Skeletal muscle satellite cell (primary cell): ENCODE measurements around the gene GAK.
"Not testable (repeated sequence)": the region's sequence is repeated elsewhere in the genome, so short reads cannot be mapped to it uniquely, and the experiment has no call there.

ENCODE experiments used
- H3K27me3 ChIP-seq: 2 replicates; pipeline ENCODE4 v1.7.0; 2013; ENCODE audit warnings: low read length; ENCODE audit not compliant: control insufficient read depth, insufficient read depth
- H3K36me3 ChIP-seq: 2 replicates; pipeline ENCODE4 v1.7.0; 2013; ENCODE audit warnings: mild to moderate bottlenecking, control low read depth, low read length; ENCODE audit not compliant: insufficient read depth
- H3K4me1 ChIP-seq: 2 replicates; pipeline ENCODE4 v1.7.0; 2013; ENCODE audit warnings: low read length; ENCODE audit not compliant: control insufficient read depth, insufficient read depth
- H3K4me2 ChIP-seq: 2 replicates; pipeline ENCODE4 v1.7.0; 2013; ENCODE audit warnings: mild to moderate bottlenecking, low read length
- H3K4me3 ChIP-seq: 2 replicates; pipeline ENCODE4 v1.7.0; 2013; ENCODE audit warnings: low read length
- H3K9ac ChIP-seq: 2 replicates; pipeline ENCODE4 v1.7.0; 2013; ENCODE audit warnings: mild to moderate bottlenecking, low read depth, low read length, moderate library complexity
- H3K9me3 ChIP-seq: replicated peaks from 2 replicates; pipeline ENCODE4 v1.7.0; 2013; ENCODE audit warnings: mild to moderate bottlenecking, control low read depth, low read length

The GAK gene

DNA sequence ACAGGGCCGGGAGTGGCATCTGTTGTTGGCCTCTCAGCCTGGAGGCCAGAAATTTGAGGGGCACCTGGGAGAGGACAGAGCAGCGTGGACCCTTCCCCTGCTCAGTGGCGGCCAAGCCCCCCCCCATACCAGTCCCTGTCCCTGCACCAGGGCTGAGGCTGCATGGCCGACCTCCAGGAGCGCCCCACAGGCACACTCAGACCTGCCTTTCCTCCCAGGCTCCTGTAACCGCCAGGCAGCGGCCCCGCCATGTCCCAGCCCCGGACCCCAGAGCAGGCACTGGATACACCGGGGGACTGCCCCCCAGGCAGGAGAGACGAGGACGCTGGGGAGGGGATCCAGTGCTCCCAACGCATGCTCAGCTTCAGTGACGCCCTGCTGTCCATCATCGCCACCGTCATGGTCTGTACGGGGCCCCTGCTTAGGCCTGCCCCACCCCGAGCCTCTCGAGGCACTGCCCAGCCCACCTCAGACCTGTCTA, 15.4 kb upstream of the GAK start:
- no peak overlapping the region for H3K4me2 ChIP-seq
- H3K27me3 ChIP-seq = no peaks in the 10 kb centered on the region
- no peak overlapping the region for H3K4me3 ChIP-seq
- no peaks in the 10 kb centered on the region for H3K9me3 ChIP-seq
- no peaks in the 10 kb centered on the region for H3K4me1 ChIP-seq
- no peak overlapping the region for H3K9ac ChIP-seq
- H3K36me3 ChIP-seq = no peaks in the 10 kb centered on the region

DNA sequence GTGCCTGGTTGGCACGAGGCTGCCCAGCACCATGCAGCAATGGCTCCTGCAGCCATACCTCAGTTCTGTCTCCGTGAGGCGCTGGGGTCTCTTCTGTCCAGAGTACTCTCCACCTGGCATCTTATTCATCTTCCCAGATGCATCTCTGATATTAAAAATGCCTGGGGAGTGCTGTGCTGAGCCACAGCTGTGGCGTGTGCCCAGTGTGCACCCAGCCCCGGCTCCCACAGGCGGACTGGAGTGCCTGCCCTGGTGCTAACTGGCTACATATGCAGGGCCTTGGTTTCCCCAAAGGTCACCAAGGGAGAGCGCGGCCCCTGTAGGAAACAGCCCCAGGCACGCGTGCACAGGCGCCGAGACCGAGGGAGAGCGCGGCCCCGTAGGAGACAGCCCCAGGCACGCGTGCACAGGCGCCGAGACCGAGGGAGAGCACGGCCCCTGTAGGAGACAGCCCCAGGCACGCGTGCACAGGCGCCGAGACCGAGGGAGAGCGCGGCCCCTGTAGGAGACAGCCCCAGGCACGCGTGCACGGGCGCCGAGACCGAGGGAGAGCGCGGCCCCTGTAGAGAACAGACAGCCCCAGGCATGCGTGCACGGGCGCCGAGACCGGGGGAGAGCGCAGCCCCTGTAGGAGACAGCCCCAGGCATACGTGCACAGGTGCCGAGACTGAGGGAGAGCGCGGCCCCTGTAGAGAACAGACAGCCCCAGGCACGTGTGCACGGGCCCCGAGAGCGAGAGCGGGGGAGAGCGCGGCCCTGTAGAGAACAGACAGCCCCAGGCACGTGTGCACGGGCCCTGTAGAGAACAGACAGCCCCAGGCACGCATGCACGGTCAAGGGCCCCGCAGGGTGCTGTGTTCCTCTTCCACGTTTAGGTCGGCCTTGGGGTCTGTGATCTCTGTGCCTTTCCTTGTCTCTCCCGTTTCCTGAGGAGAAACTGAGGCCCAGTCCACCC, 14.7 kb upstream of the GAK start:
- H3K4me1 ChIP-seq = no peaks in the 10 kb centered on the region
- H3K27me3 ChIP-seq = no peaks in the 10 kb centered on the region
- no peaks in the 10 kb centered on the region for H3K36me3 ChIP-seq
- no peak overlapping the region for H3K4me2 ChIP-seq
- H3K9me3 ChIP-seq = no peaks in the 10 kb centered on the region
- H3K9ac ChIP-seq = no peak overlapping the region
- no peak overlapping the region for H3K4me3 ChIP-seq

DNA sequence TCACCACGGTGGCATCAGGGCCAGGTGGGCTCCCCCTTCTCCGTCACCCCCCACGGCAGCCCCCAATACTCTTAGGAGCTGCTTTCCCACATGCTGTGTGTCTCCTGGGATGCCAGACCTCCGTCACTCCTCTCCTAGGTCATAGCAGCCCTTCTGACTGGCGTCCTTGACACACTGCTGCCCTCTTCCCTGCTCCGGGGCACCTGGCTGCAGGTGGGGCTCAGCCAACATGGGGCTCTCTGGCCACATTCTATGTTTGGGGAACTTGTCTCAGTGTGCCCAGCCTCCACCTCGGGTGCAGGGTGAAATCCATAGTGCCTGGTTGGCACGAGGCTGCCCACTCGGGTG, 14.0 kb upstream of the GAK start:
- Histone ChIP-seq H3K9ac (no peak overlapping the region), H3K4me1 (no peaks in the 10 kb centered on the region), H3K4me2 (no peak overlapping the region), H3K9me3 (no peaks in the 10 kb centered on the region), H3K27me3 (no peaks in the 10 kb centered on the region), H3K36me3 (no peaks in the 10 kb centered on the region), H3K4me3 (no peak overlapping the region)

DNA sequence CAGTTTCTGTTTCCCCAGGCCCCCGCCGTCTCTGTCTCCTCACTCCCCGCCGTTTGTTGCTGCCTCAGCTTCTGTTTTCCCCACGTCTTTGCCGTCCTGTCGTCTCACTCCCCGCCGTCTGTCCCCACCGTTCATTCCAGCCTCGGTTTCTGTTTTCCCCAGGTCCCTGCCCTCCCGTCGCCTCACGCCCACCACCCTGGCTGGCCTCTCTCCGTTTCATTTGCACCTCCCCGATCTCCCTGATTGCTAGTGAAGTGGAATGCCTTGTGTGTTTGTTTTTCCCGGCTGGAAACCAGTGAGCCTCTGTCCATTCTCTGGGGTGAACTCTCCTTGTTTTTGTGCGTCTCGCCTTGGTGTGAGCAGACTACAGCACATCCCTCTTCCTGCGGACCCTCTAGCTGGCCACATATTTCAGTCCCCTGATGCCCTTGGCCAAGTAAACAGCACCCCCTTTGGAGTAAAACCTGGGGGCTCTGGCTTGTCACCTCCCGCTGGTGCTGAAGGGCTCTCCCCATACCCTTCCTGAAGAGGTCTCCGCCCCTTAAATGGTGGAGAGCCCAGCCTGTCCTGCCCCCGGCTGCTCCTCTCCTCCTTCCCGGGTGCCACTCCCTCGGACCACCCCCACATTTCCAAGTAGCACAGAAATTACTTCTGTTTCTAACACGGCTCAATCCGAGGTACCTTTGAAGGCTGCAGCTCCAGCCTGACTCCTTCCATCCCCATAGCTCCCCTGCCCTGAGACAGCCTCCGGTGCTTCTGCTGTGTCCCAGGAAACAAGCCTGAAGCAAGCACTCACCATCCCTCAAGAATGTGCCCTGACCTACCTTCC, 13.4 kb upstream of the GAK start:
- Histone ChIP-seq H3K27me3 (no peaks in the 10 kb centered on the region), H3K9me3 (no peaks in the 10 kb centered on the region), H3K36me3 (no peaks in the 10 kb centered on the region), H3K4me1 (no peaks in the 10 kb centered on the region), H3K4me2 (no peak overlapping the region), H3K4me3 (no peak overlapping the region), H3K9ac (no peak overlapping the region)

DNA sequence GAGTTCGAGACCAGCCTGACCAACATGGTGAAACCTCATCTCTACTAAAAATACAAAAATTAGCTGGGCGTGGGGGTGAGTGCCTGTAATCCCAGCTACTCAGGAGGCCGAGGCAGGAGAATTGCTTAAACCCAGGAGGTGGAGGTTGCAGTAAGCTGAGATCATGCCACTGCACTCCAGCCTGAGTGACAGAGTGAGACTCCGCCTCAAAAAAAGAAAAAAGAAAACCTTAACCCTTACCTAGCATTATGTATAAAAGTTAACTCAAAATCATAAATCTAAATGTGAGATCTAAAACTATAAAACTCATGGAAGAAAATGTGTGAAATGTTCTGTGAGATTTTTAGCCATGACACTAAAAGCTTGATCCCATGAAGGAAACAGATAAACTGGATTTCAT, 7.4 kb upstream of the GAK start:
- H3K9me3 ChIP-seq, H3K4me2 ChIP-seq, H3K36me3 ChIP-seq, H3K9ac ChIP-seq, H3K4me3 ChIP-seq, H3K4me1 ChIP-seq, H3K27me3 ChIP-seq: not testable (repeated sequence)

DNA sequence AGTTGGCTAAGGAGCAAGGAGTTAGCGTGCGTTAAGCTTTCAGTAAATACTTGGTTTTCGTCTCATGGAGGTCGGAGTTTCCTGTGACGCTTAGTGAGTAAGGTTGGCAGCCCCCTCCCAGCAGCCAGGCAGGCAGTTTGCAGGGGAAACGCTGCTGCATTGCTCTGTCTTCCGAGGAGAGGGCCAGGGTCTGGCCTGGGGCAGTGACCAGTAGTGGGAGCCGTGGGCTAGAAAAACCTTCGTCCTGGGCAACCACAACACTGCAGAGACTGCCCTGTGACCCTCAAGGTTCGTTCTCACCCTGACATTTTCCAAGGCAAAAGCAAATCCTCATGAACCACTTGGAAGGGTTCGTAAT, 576 bp upstream of the GAK start:
- Histone ChIP-seq H3K9me3 (no peaks in the 10 kb centered on the region), H3K27me3 (no peaks in the 10 kb centered on the region), H3K4me1 (peaks cover 18% of the 10 kb centered on the region), H3K4me3 (peak overlapping the region; percentile 95), H3K9ac (peak overlapping the region; percentile 99), H3K36me3 (no peaks in the 10 kb centered on the region), H3K4me2 (peak overlapping the region; percentile 93)

DNA sequence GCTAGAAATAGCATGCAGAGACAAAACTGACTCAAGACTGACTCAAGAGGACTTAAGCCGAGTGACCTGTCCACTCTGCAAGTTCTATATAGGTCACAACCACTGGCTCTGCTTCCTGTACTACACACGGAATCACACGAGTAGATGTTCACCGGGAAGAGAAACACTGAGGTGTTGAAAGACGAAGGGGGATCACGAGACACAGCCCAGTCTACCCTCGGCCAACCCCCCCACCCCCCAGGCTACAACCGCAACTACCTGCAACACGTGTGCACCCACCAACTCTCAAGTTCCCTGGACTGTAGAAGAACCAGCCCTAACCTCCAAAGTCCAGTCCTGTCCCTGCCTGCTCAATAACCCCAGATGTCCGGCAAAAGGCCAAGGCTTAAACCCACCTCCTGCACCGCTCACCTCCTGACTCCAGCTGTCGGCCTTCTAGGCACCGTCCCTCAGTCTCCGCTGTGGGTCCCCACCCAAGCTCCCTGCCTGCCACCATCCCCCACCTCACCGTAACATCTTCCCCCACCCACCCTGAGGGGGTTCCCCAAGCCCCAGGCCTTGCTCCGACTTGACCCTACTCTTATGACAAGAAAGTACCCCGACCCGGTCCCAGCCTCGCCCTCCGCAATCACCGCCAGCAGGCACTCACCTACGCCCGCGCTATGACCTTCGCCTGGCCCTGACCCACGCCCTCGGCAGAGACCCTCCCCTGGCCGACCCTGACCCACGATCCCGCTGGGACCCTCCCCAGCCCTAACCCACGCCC, 739 bp downstream of the GAK start:
- H3K36me3 ChIP-seq = no peaks in the 10 kb centered on the region
- H3K9me3 ChIP-seq = no peaks in the 10 kb centered on the region
- peak overlapping the region; percentile 93 for H3K4me2 ChIP-seq
- H3K4me1 ChIP-seq = peaks cover 18% of the 10 kb centered on the region
- peak overlapping the region; percentile 99 for H3K9ac ChIP-seq
- no peaks in the 10 kb centered on the region for H3K27me3 ChIP-seq
- H3K4me3 ChIP-seq = peak overlapping the region; percentile 95

DNA sequence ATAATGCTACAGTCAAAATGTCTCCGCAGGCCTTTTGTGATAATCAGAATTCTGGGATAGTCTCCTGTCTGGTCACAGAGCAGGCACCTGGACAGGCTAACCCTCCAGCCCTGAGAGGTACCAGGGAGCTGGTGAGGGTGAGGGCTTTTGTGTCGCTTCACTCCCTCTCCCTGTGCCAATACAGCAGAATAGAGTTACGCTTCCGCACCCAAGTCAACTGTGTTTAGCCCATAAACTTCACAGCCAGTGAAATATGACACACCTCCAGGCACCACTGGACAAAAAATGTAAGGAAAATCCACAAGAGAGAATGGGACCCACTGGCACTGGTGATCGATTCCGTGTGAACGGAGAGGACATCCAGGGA, 1.3 kb downstream of the GAK start:
- Histone ChIP-seq H3K4me1 (peaks cover 18% of the 10 kb centered on the region), H3K27me3 (no peaks in the 10 kb centered on the region), H3K36me3 (no peaks in the 10 kb centered on the region), H3K9ac (peak overlapping the region; percentile 99), H3K9me3 (no peaks in the 10 kb centered on the region), H3K4me2 (peak overlapping the region; percentile 93), H3K4me3 (peak overlapping the region; percentile 95)

DNA sequence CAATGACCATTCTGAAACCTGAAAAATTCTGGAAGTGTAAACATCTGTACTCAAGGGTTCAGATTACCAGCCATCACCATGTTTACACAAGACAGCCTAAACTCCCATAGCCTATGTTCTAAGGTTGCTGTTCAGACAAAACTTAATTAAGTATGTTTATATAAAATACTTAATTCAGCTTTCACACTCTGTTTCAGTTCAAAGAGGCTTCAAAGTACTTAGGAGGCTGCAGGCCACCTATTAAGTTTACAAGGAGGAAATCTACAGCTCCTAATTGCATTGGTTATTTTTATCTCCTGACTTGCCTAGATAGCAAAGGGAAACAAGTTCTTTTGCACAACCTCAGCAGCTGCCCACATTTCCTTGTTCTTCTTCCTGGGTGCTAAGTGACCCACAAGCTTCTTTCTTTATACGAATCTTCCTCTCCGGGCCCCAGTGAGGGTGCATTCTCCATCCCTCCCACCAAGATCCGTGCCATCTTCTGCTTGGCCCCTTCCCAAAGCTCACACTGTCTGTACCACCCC, 2.0 kb downstream of the GAK start:
- Histone ChIP-seq H3K9me3 (no peaks in the 10 kb centered on the region), H3K9ac (peak overlapping the region; percentile 99), H3K4me1 (peaks cover 18% of the 10 kb centered on the region), H3K4me2 (peak overlapping the region; percentile 93), H3K36me3 (no peaks in the 10 kb centered on the region), H3K4me3 (peak overlapping the region; percentile 95), H3K27me3 (no peaks in the 10 kb centered on the region)

DNA sequence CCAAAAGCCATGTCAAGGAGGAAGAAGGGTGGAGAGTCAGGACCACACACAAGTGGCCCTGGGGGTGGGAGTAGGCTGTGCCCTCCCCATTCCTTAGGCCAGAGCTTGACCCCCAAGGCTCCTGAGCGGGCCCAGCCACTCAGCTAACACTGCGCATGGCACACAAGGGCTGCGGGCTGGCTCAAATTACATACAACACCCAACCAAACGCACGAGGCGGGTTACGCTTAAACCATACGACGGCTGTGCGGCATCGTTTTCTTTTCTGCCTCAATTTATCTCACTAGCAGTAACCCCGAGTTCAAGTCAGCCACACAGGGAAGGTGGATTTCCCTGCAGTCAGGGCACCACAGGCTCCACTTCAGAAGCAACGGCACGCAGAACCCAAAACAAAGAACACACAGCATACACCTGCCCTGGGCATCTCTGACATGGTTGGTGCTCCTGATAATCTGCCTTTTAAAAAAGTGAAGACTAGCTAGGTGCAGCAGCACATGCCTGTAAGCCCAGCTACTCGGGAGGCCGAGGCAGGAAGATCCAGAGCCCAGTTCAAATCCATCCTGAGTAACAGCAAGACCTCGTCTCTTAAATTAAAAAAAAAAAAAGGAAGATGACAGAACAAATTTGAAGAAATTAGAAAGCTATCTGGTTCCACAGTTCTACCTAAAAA, 2.9 kb downstream of the GAK start:
- no peaks in the 10 kb centered on the region for H3K9me3 ChIP-seq
- no peak overlapping the region for H3K9ac ChIP-seq
- H3K27me3 ChIP-seq = no peaks in the 10 kb centered on the region
- no peak overlapping the region for H3K4me3 ChIP-seq
- H3K36me3 ChIP-seq = no peaks in the 10 kb centered on the region
- peaks cover 18% of the 10 kb centered on the region for H3K4me1 ChIP-seq
- no peak overlapping the region for H3K4me2 ChIP-seq

DNA sequence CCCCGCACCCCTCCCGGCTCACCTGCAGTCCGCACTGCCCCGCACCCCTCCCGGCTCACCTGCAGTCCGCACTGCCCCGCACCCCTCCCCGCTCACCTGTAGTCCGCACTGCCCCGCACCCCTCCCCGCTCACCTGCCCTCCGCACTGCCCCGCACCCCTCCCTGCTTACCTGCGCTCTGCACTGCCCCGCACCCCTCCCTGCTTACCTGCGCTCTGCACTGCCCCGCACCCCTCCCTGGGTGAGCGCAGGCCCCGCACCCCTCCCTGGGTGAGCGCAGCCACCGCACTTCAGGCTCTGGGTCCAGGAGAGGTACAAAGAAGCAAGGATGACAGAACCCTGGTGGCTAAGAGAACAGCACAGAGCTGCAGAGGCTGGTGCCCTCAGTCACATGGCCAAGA, 4.5 kb downstream of the GAK start:
- H3K4me2 ChIP-seq, H3K9ac ChIP-seq, H3K27me3 ChIP-seq, H3K36me3 ChIP-seq, H3K9me3 ChIP-seq, H3K4me3 ChIP-seq: not testable (repeated sequence)
- H3K4me1 ChIP-seq = peaks cover 14% of the 10 kb centered on the region
